Stimulated activated effector memory CD8-positive, alpha-beta T cell treated with anti-CD3 and anti-CD28 coated beads, Interleukin-12 subunit alpha, Interleukin-12 subunit beta, amount 100 ng/mL, for 72 hours (primary cell): ENCODE results near the gene FBLN2.

Source experiments
- ATAC-seq: fragments of 150-1000 bp; cut with Tn5 transposase; 2 replicates; pipeline ENCODE4 v1.10.0; 2021
- DNase-seq, 2 donors: peaks; one replicate each; pipeline ENCODE4 v3.0.0; 2021 to 2022; ENCODE audit warnings: low spot score in 2 of 2
- H3K27ac Mint-ChIP-seq: one replicate; pipeline ENCODE4 v1.8.0; 2022; ENCODE audit warnings: mild to moderate bottlenecking, mixed read lengths
- H3K36me3 Mint-ChIP-seq: one replicate; pipeline ENCODE4 v1.8.0; 2022; ENCODE audit warnings: mild to moderate bottlenecking, mixed read lengths
- H3K4me1 Mint-ChIP-seq: one replicate; pipeline ENCODE4 v1.8.0; 2022; ENCODE audit warnings: mixed read lengths
- H3K4me3 Mint-ChIP-seq: one replicate; pipeline ENCODE4 v1.8.0; 2022; ENCODE audit warnings: mild to moderate bottlenecking, mixed read lengths
- H3K9me3 Mint-ChIP-seq: one replicate; pipeline ENCODE4 v1.8.0; 2022; ENCODE audit warnings: mixed read lengths

The FBLN2 gene

DNA sequence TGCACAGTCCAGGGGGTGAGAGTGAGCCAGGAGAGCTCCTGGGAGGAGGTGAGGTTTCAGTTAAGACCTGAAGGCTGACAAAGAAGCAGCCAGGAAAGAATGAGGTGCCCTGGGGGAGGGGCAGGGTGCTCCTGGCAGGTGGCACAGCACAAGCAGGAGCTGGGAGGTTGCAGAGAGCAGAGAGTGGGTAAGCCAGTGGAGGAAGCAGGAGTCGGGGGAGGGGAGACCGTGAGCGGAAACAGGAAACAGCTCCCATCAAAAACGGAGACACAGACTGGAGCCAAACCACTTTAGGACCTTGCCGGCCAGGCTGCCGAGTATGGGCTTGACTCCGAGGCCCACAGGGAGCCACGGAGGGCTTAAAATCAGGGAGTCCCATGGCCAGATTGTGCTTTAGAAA lies 12.1 kb upstream of the FBLN2 start:
- Mint-ChIP-seq H3K36me3 (no peaks in the 10 kb centered on the region), H3K9me3 (no peaks in the 10 kb centered on the region), H3K4me1 (peaks cover 10% of the 10 kb centered on the region), H3K4me3 (no peak overlapping the region), H3K27ac (no peak overlapping the region)
- DNase-seq (no peak), ATAC-seq (no peak)

DNA sequence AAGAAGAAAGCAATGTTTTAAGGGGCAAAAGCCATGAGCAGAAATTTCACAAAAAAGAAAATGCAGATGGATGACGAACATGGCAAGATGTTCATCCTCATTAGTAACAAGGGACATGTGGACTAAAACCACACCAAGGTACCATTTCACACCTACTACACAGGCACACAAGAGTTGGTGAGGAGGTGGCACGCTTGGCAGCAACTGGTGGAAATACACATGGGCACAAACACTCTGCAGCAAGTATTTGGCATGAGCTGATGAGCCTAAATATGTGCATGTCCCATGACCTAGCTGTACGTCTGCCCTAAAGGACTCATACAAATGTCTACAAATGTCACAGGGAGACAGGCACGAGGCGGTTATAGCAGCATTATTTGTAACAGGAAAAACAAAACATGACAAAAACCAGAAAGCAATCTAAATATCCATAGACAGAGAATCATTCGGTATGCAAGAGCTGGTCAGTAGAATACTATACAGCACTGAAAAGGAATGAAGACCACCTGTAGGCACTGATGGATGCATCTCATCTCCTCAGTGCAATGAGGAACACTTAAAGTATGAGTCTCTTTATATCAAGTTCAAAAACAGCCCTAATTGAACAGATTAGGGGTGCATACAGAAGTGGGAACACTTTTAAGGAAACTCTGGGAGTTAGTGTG lies 11.5 kb upstream of the FBLN2 start:
- ATAC-seq (no peak), DNase-seq (no peak)
- H3K9me3 Mint-ChIP-seq, result no peaks in the 10 kb centered on the region
- no peak overlapping the region for H3K27ac Mint-ChIP-seq
- H3K4me3 Mint-ChIP-seq, result no peak overlapping the region
- no peaks in the 10 kb centered on the region for H3K36me3 Mint-ChIP-seq
- H3K4me1 Mint-ChIP-seq, result peaks cover 10% of the 10 kb centered on the region

DNA sequence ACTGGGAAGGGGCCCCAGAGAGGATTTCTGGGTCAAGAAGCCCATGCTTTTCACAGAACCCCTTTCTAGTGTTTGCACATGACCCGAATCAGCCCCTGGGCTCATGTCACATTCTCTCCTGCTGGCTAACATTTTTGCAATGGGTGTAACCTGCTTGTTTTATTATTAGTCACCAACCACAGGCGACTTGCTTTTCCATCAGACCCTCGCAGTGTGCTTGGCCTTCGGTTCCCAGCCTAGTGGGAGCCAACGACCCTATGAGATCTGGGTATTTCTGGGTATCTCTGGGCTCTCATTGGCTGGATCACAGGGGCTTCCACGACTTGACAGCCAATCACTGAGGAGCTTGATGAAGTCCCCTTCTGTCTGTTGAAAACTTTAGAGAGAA lies 11.0 kb upstream of the FBLN2 start:
- Mint-ChIP-seq H3K4me3 (no peak overlapping the region), H3K36me3 (no peaks in the 10 kb centered on the region), H3K4me1 (peaks cover 10% of the 10 kb centered on the region), H3K27ac (no peak overlapping the region), H3K9me3 (no peaks in the 10 kb centered on the region)
- DNase-seq (no peak), ATAC-seq (no peak)

DNA sequence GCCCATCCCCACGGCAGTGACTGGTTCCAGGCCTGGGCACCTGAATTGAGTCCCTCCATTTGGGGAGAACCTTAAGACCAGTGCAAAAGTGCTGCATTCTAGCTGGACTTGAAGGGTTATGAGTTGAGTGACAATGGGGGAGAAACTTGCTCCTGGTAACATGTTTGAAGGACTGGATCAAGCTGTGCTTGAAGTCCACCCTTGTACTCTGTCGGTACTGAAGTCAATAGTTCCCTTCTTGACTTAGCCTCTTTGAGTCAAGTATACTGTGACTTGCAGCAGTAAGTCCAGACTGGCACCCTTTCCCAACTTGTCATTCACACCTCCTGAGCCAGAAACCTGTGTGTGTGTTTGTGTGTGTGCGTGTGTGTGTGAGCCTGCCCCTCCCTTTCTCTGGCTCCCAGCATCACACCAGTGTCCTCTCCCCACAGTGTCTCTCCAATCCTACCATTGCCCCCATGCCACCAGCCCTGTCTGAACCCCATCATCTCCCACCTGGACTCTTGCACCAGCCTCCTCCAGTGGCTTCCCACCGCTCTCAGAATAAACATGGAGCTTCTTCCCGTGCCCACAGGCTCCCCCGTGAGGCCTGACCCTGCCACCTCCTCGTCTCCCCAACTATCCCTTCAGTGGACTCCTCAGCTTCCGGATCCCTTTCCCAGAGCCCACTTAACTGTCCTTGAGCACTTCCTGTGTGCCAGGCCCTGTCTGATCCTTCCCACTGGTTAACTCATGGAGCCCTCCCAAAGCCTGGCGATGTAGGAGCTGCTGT lies 10.2 kb upstream of the FBLN2 start:
- H3K27ac Mint-ChIP-seq, result no peak overlapping the region
- no peaks in the 10 kb centered on the region for H3K9me3 Mint-ChIP-seq

DNA sequence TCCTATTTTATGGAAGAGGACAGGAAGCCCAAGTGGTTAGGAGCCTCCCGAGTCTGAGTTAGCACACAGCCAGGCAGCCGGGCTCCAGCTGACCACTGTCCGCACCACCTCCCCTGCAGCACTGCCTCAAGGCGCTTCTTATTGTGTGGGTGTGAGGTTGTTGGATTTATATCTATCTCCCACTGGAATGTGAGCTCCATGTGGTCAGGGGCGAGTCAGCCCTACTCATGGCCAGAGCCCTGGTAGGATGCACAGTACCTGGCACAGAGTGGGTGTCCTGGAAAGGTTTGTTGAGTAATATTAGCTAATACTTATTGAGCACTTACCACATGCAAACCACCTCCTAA lies 9.7 kb upstream of the FBLN2 start:
- DNase-seq (no peak), ATAC-seq (no peak)
- Mint-ChIP-seq H3K4me1 (peaks cover 18% of the 10 kb centered on the region), H3K27ac (no peak overlapping the region), H3K36me3 (no peaks in the 10 kb centered on the region), H3K4me3 (no peak overlapping the region), H3K9me3 (no peaks in the 10 kb centered on the region)

More for the DNA sequence above, 10.2 kb upstream of the FBLN2 start:
- no peaks in the 10 kb centered on the region for H3K36me3 Mint-ChIP-seq
- no peak overlapping the region for H3K4me3 Mint-ChIP-seq
- peaks cover 12% of the 10 kb centered on the region for H3K4me1 Mint-ChIP-seq
- no peak for ATAC-seq
- DNase-seq, result no peak

DNA sequence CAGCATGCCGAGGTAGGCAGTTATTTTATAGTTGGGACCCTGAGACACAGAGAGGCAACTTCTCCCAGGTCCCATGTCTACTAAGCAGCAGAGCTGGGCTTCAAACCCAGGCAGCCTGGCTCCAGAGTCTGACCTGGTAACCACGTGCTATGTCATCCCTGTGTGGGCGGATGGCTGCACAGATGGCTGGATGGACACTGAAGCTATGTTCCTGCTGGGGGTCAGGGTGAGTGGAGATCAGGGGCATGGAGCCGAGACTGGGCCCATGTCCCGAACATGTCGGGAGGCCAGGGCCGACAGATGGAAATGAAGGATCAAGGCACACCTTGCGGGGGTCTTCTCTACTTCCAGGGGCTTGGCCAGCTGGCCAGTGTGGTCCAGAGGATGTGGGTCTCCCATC lies 9.3 kb upstream of the FBLN2 start:
- ATAC-seq (no peak), DNase-seq (no peak)
- Mint-ChIP-seq H3K4me3 (no peak overlapping the region), H3K27ac (no peak overlapping the region), H3K9me3 (no peaks in the 10 kb centered on the region), H3K36me3 (peaks cover under 1% of the 10 kb centered on the region), H3K4me1 (peaks cover 22% of the 10 kb centered on the region)

DNA sequence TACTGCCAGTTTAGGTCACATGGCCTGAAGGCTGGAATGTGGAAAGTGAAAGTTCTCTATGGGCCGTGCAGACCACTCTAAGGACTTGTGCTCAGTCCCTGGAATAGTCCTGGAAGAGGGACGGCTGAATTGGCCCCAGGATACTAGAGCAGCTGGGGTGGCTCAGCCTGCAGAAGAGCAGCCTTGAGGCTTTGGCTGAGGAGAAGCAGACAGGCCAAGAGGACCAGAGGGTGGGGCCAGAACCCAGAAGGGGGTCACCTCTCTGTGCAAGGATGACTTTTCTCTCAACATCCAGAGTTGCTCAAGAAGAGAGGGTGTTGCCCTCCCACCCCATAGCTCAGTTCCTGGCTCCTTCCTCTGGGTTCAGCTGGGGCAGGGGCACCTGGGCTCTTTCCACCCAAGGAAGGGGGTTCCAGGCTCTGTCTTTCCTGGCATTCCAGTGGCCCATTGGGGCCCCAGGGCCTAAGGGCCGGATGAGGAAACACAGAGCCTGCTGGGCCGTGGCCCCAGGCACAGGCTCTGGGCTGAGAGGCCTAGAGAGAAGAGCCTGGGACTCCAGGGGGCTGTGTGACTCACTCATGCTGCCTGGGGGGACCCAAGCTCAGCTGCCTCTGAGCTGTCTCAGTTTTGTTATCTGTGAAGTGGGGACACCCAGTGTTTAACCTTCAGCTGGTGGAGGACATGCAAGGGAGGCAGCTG lies 8.5 kb upstream of the FBLN2 start:
- ATAC-seq (no peak), DNase-seq (no peak)
- H3K9me3 Mint-ChIP-seq, result no peaks in the 10 kb centered on the region
- H3K27ac Mint-ChIP-seq, result no peak overlapping the region
- no peak overlapping the region for H3K4me3 Mint-ChIP-seq
- peaks cover 30% of the 10 kb centered on the region for H3K4me1 Mint-ChIP-seq
- H3K36me3 Mint-ChIP-seq, result peaks cover 6% of the 10 kb centered on the region

GRCh38 chr3:13541691-13542090 lies 7.2 kb upstream of the FBLN2 start:
- no peak for DNase-seq

GRCh38 chr3:13542142-13542541 lies 6.8 kb upstream of the FBLN2 start:
- DNase-seq, result no peak
- Mint-ChIP-seq H3K9me3 (no peaks in the 10 kb centered on the region), H3K36me3 (peaks cover 6% of the 10 kb centered on the region), H3K4me1 (peaks cover 22% of the 10 kb centered on the region), H3K4me3 (no peak overlapping the region), H3K27ac (no peak overlapping the region)
- no peak for ATAC-seq

More at GRCh38 chr3:13541691-13542090, 7.2 kb upstream of the FBLN2 start:
- peaks cover 6% of the 10 kb centered on the region for H3K36me3 Mint-ChIP-seq
- H3K27ac Mint-ChIP-seq, result no peak overlapping the region
- H3K4me3 Mint-ChIP-seq, result no peak overlapping the region
- ATAC-seq, result no peak
- H3K4me1 Mint-ChIP-seq, result peaks cover 27% of the 10 kb centered on the region
- no peaks in the 10 kb centered on the region for H3K9me3 Mint-ChIP-seq

GRCh38 chr3:13543253-13543652 lies 5.7 kb upstream of the FBLN2 start:
- ATAC-seq, result no peak
- H3K4me3 Mint-ChIP-seq, result no peak overlapping the region
- H3K4me1 Mint-ChIP-seq, result peaks cover 24% of the 10 kb centered on the region
- H3K36me3 Mint-ChIP-seq, result peaks cover 6% of the 10 kb centered on the region
- no peak for DNase-seq
- H3K27ac Mint-ChIP-seq, result no peak overlapping the region
- no peaks in the 10 kb centered on the region for H3K9me3 Mint-ChIP-seq

DNA sequence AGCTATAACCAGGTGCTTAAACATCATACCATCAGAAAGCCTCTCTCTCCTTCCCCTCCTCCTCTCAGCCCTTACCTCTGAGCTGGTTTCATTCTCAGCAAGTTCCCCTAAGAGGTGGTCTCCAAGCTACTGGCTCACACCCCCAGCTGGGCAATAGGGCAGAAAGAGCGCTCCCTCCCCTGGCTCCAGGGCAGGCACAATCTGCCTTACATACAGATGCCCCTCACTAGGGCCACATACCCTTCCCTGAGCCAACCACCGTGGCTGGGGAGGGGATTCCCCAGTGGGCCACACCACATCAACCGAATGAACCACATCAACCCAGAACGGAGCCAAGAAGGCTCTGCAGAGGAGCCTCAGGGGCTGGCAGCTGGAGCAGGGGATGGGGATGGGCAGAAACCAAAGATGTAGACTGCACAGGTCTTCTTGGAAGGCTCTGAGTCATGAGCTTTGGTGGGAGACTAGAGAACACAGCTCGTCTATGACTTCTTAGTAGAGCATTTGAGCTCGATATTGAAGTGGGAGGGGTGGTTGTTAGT lies 4.6 kb upstream of the FBLN2 start:
- Mint-ChIP-seq H3K9me3 (no peaks in the 10 kb centered on the region), H3K36me3 (peaks cover 6% of the 10 kb centered on the region), H3K4me1 (peaks cover 27% of the 10 kb centered on the region), H3K27ac (no peak overlapping the region), H3K4me3 (no peak overlapping the region)
- ATAC-seq, result peak; percentile 91
- peak; percentile 7 to 69 for DNase-seq

- H3K27ac Mint-ChIP-seq, result no peak overlapping the region
- H3K4me3 Mint-ChIP-seq, result no peak overlapping the region
- peaks cover 34% of the 10 kb centered on the region for H3K4me1 Mint-ChIP-seq
Measured at GRCh38 chr3:13544951-13545651, 3.8 kb upstream of the FBLN2 start.

DNA sequence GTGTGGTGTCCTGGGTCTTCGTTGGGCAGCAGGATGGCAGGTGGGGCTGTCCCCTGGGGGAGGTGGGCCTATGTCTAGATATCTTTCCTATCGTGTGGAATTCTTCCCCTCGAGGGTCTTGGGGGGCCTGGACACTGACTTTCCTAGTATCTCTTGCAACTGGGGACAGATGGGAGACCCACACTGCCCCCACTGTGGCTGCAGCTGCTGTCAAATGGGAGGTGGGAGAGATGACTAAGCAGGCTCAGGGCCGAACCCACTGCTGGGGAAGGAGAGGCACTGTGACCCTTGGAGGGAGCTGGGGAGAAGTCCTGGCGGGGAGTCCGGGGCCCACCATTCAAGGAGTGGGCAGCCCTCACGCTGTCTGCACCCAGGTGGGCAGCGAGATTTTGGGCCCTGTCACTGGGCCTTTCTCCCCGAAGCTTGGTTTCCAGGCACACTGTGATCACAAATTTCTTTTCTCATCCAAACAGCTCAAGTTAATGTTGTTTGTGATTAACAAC lies 2.9 kb upstream of the FBLN2 start:
- Mint-ChIP-seq H3K9me3 (no peaks in the 10 kb centered on the region), H3K27ac (no peak overlapping the region), H3K36me3 (peaks cover 6% of the 10 kb centered on the region), H3K4me1 (peaks cover 34% of the 10 kb centered on the region), H3K4me3 (no peak overlapping the region)
- no peak for ATAC-seq
- DNase-seq, result no peak

More at GRCh38 chr3:13544951-13545651, 3.8 kb upstream of the FBLN2 start:
- Mint-ChIP-seq H3K9me3 (no peaks in the 10 kb centered on the region), H3K36me3 (peaks cover 6% of the 10 kb centered on the region)
- no peak for ATAC-seq
- DNase-seq, result no peak

- Mint-ChIP-seq H3K27ac (no peak overlapping the region), H3K36me3 (peaks cover 6% of the 10 kb centered on the region), H3K9me3 (no peaks in the 10 kb centered on the region), H3K4me1 (peaks cover 34% of the 10 kb centered on the region), H3K4me3 (no peak overlapping the region)
- DNase-seq, result no peak
- ATAC-seq, result no peak
Measured at GRCh38 chr3:13546667-13547171, 2.2 kb upstream of the FBLN2 start.
